GM23338 (cell line): ENCODE results near the gene DCAF4L1.

ENCODE experiments used
- POLR2AphosphoS5 ChIP-seq: IDR thresholded peaks from 2 replicates; pipeline ENCODE4 v1.6.1; 2016; ENCODE audit warnings: antibody characterized with exemption, low read depth
- TF ChIP-seq, protein P1 (sequence below): IDR thresholded peaks from 2 replicates; pipeline ENCODE4 v1.6.1; 2016; ENCODE audit warnings: antibody characterized with exemption
- TF ChIP-seq, protein P2 (sequence below), 2 experiments: fragments of 200-600 bp in 1 of 2; sonication (generic) in 1 of 2; conservative IDR thresholded peaks; 2 replicates each; pipeline versions ENCODE4 v1.5.1 to v1.6.1; 2016 to 2017; ENCODE audit warnings: antibody characterized with exemption in 2 of 2, low read depth in 2 of 2, mild to moderate bottlenecking in 2 of 2, moderate library complexity in 1 of 2

DNA sequence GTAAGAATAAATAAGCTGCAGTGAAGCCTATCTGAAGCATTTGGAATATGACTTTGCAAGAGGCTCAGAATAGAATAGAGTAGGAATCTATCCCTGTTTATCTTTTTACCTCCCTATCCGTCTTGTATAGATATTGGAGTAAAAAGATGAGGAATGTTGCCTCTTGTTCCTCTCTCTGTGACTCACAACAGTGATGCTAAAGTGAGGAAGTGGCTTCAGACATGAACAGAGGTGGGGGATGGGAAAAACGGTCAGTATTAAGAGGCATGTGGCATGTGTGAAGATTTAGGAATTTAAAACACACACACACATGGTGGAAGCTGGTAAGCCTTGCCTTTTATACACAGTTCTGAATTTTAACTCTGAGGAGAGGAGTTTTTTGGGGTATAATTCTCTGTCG, 3.8 kb upstream of the DCAF4L1 start:
- TF ChIP-seq, protein P1, sequence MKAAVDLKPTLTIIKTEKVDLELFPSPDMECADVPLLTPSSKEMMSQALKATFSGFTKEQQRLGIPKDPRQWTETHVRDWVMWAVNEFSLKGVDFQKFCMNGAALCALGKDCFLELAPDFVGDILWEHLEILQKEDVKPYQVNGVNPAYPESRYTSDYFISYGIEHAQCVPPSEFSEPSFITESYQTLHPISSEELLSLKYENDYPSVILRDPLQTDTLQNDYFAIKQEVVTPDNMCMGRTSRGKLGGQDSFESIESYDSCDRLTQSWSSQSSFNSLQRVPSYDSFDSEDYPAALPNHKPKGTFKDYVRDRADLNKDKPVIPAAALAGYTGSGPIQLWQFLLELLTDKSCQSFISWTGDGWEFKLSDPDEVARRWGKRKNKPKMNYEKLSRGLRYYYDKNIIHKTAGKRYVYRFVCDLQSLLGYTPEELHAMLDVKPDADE, result no peak
- TF ChIP-seq, protein P2, sequence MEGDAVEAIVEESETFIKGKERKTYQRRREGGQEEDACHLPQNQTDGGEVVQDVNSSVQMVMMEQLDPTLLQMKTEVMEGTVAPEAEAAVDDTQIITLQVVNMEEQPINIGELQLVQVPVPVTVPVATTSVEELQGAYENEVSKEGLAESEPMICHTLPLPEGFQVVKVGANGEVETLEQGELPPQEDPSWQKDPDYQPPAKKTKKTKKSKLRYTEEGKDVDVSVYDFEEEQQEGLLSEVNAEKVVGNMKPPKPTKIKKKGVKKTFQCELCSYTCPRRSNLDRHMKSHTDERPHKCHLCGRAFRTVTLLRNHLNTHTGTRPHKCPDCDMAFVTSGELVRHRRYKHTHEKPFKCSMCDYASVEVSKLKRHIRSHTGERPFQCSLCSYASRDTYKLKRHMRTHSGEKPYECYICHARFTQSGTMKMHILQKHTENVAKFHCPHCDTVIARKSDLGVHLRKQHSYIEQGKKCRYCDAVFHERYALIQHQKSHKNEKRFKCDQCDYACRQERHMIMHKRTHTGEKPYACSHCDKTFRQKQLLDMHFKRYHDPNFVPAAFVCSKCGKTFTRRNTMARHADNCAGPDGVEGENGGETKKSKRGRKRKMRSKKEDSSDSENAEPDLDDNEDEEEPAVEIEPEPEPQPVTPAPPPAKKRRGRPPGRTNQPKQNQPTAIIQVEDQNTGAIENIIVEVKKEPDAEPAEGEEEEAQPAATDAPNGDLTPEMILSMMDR (conservative IDR thresholded peaks at IDR 0.05; ENCODE audit: low read depth in 2 of 2), result no peak
- TF ChIP-seq POLR2AphosphoS5, result no peak
